ENCODE measurements around the gene JAG1.

- TF ChIP-seq CTCF (IDR thresholded peaks at IDR 0.05; ENCODE audit: extremely low read depth in 1 of 2, insufficient read depth in 1 of 2, low read depth in 1 of 2, low read length in 2 of 2), result no peak
- no peak for TF ChIP-seq POLR2A (IDR thresholded peaks at IDR 0.05; ENCODE audit: low read depth, low read length)
- no peak for TF ChIP-seq EZH2 (IDR thresholded peaks at IDR 0.05; ENCODE audit: borderline replicate concordance, low read depth, low read length, severe bottlenecking)
- TF ChIP-seq POLR2AphosphoS5 (IDR thresholded peaks at IDR 0.05; ENCODE audit: insufficient read depth, low read depth, low read length), result no peak
- TF ChIP-seq MAX (IDR thresholded peaks at IDR 0.05; ENCODE audit: insufficient read depth, insufficient read length), result no peak
- TF ChIP-seq JUN (IDR thresholded peaks at IDR 0.05; ENCODE audit: borderline replicate concordance, insufficient read depth, insufficient read length, low read depth), result no peak
- no peak for TF ChIP-seq MYC (IDR thresholded peaks at IDR 0.05; ENCODE audit: low read depth, low read length)
- TF ChIP-seq GATA2 (IDR thresholded peaks at IDR 0.05; ENCODE audit: insufficient read depth, insufficient read length, low read depth, low read length), result no peak
Observed at GRCh38 chr20:10679269-10679668, 5.5 kb upstream of the JAG1 start.

All from endothelial cell of umbilical vein (primary cell).